D341Med (cell line): Measurements from ENCODE around the gene KRTAP19-5.
"Not testable (repeated sequence)": the region's sequence is repeated elsewhere in the genome, so short reads cannot be mapped to it uniquely, and the experiment has no call there.

ENCODE experiments used
- DNase-seq: peaks from one replicate; pipeline ENCODE4 v3.0.0; 2012; ENCODE audit warnings: low spot score

KRTAP19-5 gene

DNA sequence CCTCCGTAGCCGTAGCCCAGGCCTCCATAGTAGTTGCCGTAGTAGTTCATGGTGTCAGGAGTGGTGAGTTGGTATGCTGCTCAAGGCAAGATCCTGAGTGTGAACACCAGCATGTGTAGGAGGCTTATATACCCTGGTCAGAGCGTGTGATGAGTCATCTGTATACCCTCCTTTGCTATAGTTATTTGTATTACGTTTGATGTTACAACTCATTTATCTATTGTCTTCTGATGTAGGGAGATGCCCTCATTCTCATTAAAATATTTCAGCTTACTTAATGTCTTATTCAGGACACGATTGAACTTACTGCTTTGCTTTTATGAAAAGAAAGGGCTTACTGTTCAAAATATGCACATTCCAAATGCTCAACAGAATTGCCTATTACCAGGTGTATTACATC is at the start of gene KRTAP19-5:
Gene KRTAP19-5, minus strand, starts transcription at position 101 of the 400 bp plus-strand sequence. Its CDS starts 51 bp downstream, at position 50.
- DNase-seq = no peak

DNA sequence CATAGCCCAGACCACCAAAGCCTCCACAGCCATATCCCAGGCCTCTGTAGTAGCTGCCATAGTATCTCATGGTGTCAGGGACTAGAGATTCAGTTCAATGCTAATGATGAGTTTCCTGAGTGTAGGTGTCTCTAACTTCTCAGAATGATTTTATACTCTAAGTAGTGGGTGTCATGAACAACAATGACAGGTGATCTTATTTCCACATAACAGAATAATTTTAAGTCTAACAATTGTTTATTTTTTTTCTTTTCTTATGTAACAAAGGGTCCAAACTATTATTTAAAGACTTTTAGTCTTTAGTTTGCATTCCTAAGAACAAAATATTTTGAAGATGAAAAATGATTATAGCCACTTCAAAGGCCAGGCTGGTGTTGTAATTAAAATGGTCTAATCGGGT is 39.8 kb upstream of the KRTAP19-5 start, which contains the start of gene KRTAP19-6:
Gene KRTAP19-6, minus strand, starts transcription at position 101 of the 400 bp plus-strand sequence. Its CDS starts 31 bp downstream, at position 70.
- no peak for DNase-seq

DNA sequence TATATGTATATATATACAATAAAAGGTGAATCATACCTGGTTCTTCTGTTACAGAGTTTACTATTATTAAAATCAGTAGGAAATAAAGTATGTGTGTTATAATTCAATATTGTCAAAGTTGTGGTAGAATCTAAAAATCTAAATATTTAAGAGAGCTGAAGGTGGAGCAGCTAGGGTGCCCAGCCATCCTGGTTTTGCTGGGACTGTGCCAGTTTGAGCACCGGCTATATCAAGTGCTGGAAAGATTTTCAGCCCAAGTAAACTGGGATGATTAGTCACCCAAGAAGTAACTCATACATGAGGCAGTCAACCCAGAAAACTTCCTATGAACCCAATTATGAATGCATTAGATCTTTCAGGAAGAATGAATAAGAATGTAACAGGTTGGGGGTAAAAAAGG is 16.9 kb upstream of the KRTAP19-5 start:
- no peak for DNase-seq

DNA sequence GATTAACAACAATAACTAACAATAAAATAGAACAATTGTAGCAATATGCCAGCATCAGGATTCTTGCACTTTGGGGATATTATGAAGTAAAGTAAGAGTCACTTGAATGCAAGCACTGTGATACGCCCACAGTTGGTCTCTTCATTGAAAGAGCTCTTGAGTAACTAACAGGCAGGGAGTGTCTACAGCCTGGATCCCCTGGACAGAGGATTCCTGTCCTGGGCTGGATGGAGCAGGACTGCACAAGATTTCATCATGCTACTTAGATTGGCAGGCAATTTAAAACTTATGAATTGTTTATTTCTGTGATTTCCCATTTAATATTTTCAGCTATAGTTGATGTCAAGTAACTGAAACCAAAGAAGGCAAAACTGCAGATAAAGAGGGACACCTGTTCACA is 13.7 kb upstream of the KRTAP19-5 start:
- DNase-seq = no peak

DNA sequence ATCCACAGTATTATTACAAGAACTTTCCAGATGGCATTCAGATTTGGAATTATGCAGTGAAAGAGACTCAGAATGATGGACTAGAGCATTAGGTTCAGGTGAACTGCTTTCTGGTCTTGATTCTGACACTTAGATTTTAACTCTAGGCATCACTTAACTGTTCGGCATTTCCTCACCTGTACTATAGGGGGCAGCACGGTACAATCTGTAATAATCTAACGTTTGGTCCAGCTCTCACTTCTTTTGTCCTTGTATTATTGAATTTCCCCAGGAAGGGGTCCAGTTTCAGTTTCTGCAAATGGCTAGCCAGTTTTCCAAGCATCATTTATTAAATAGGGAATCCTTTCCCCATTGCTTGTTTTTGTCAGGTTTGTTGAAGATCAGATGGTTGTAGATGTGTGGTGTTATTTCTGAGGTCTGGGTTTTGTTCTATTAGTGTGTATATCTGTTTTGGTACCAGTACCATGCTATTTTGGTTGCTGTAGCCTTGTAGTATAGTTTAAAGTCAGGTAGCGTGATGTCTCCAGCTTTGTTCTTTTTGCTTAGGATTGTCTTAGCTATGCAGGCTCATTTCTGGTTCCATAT is 3.8 kb upstream of the KRTAP19-5 start:
- DNase-seq = not testable (repeated sequence)

DNA sequence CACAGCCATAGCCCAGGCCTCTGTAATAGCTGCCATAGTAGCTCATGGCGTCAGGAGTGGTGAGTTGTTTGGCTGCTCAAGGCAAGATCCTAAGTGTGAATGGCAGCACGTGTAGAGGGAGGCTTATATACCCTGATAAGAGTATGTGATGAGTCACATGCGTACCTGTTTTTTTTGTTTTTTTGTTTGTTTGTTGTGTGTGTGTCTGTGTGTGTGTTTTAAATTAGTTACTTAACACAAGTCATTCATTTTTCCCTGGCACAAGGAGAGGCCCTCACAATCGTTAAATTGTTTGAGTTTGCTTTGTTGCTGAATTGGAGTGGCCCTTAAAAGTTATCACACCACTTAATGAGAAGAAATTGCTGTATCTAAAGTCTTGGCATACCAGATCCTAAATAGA is 4.9 kb downstream of the KRTAP19-5 start, which contains the start of gene KRTAP19-4:
Gene KRTAP19-4, minus strand, starts transcription at position 101 of the 400 bp plus-strand sequence. Its CDS starts 55 bp downstream, at position 46.
- no peak for DNase-seq

DNA sequence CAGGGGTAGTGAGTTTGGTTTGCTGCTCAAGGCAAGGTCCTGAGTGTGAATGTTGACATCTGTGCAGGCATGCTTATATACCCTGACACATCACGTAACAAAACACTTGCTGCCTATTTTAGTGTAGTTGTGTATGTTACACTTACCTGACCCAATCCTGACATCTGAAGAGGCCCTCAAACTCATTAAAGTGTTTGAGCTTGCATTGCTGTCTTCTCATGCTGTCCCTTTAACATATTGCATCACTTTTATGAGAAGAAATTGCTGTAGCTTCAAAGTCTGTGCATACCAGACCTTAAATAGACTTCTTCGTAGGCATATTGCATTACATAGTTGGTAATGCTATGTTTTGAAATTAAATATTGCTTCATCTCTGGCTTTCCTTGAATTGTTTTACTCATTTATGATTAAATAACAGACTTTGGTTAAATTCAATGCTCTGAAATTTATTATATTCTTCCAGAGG is 9.9 kb downstream of the KRTAP19-5 start, which contains the start of gene KRTAP19-3:
Gene KRTAP19-3, minus strand, starts transcription at position 51 of the 466 bp plus-strand sequence. CDS start 56 bp downstream, outside the sequence.
- DNase-seq = no peak

DNA sequence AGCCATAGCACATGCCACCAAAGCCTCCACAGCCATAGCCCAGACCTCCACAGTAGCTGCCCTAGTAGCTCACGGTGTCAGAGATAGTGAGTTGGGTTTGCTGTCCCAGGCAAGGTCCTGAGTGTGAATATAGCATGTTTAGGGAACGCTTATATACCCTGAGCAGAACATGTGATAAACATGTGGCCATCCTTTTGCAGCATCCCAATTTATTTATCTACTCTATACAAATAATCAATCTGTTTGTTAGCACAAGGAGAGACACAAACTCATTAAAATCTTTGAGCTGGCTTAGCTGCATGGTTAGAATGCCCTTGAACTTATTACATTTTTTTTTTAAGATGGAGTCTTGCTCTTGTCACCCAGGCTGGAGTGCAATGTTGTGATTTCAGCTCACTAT is 14.6 kb downstream of the KRTAP19-5 start, which contains the start of gene KRTAP19-2:
Gene KRTAP19-2, minus strand, starts transcription at position 101 of the 400 bp plus-strand sequence. Its CDS starts 88 bp downstream, at position 13.
- DNase-seq = no peak

DNA sequence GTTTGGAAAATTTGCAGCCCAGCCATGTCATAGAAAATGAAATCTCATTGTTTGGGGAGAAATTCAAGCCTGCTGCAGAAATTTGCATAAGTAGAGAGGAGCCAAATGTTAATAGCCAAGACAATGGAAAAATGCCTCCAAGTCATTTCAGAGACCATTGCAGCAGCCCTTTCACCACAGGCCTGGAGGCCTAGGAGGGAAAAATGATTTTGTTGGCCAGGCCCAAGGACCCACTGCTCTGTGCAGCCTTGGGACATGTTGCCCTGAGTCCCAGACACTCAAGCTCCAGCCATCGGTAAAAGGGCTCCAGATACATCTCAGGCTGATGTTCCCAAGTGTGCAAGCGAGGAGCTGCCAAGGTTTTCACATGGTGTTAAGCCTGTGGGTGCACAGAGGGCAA is 15.8 kb downstream of the KRTAP19-5 start:
- DNase-seq = no peak

DNA sequence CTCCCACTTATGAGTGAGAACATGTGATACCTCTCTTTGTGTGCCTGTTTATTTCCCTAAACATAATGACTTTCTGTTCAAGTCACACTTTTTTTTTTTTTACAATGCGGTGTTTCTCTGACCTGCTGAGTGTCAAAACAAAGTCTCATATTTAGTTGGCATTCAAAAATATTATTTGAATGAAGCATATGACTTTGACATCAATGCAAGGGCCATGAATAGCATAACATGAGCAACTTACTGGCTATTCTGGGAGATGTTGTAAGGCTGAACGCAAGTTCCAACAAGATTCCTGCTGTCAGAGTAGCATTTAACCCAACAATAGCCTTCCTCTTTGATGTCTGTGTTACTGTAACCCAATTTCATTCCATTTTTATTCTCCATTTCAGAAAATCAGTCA is 19.8 kb downstream of the KRTAP19-5 start:
- no peak for DNase-seq

DNA sequence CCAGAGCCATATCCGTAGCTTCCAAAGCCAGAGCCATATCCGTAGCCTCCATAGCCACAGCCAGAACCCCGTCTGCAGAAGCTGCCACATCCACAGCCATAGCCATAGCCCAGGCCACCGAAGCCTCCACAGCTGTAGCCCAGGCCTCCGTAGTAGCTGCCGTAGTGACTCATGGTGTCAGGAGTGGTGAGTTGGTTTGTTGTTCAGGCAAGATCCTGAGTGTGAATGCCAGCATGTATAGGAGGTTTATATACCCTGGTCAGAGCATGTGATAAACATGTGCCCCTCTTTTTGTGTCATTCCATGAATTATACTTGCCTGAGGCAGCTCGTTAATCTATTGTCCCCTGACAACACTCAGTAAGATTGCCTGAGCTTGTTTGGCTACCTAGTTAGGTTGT is 21.8 kb downstream of the KRTAP19-5 start, which contains the start of gene KRTAP19-1:
Gene KRTAP19-1, minus strand, starts transcription at position 223 of the 400 bp plus-strand sequence. Its CDS starts 50 bp downstream, at position 173.
- DNase-seq = no peak

DNA sequence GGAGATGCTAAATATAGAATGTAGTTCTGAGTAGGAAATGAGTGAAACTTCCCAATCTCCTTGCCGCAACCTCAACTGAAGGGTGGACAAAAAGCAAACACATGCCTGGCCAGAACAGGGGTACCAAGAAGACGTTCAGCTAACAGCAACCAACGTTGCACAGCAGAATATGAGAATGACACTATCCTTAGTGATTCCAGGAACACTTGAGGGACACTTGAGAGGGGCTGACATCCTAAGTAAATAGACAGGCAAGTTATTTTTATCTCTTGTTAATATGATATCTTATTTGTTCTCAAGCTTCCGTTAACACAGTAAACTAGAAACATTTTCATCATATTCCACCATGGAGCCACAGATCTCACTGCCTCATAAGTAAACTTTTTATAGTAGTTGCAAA is 22.7 kb downstream of the KRTAP19-5 start:
- no peak for DNase-seq

DNA sequence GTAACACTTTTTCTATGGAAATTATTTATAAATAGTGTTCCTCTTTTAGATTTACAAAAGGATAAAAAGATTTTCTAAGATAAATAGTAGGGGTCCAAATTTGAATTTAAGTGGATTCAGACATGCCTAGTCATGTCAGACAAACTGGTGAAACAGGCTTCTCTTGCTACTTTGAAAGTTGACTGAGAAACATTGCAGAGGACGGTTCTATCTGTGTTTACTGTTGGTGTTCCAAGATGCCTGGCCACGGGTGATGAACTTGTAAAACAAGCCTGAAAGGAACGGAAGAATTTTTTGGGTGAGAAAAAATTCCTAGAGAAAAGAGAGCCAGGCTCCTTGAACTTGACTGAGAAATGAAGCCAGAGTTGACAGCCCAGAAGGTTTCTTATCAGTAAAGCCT is 23.9 kb downstream of the KRTAP19-5 start:
- DNase-seq = no peak

DNA sequence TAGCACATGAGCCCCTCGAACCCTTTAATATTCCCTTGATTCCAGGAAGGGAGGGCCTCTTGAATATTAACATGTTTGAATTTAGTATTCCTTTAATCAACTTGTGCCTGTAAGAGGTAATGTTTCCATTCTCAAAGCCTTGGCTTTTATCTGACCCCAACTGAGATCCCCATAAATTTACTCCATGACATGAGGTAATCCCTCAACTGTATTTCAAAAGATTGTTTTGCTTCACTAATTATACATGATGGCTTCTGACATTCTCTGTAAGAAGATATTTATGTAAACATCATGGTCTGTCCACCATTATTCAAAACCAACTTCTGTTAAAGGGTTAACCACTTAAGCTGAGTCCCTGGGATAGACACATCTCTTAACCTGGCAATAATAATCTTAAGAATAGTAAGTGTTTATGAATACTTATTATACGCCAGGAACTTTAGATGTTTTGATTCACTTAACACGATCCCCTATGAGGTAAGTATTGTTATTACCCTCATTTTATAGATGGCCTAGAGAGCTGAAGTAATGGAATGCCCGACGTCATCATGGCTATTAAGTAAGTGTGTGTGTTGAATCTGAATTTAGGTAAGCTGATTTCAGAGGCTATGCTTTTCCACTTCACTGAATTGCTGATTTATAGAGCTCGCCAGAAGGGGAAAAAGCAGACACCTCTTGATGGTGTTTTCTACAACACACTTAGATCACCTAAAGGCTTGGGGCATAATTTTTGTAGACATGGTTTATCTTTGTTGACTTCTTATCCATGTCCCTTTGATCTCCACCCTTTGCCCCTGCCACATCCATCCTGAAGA is 32.8 kb downstream of the KRTAP19-5 start:
- DNase-seq = no peak

DNA sequence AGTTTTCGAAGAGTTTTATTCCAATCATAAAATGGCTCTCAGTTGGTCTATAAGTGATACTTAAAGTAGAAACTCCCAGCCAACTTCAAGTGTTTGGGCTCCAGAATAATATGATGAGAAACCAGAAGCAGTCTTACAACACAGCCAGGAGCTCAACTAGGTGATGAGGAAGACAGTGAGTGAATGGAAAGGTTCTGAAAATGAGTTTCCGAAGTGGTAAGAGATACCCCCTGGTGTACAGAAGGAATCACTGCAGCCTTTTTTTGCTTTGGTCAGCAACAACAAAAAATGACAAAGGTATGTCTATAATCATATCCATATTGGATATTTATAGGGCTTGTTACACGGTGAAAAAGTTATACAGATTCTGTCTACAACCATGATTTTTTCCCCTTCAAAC is 38.2 kb downstream of the KRTAP19-5 start:
- DNase-seq = peak; percentile 37
